A549 (cell line): ENCODE results near the gene LIMD2.

ENCODE experiments used
- MAZ ChIP-seq: fragments of 150-350 bp; IDR thresholded peaks from 2 replicates; pipeline ENCODE4 v1.6.1; 2014; ENCODE audit warnings: antibody characterized with exemption, low read depth, low read length, borderline replicate concordance
- PHF8 ChIP-seq: fragments of 200-600 bp; sonication (generic); IDR thresholded peaks from 2 replicates; pipeline ENCODE4 v1.6.1; 2016; ENCODE audit warnings: low read depth, mild to moderate bottlenecking, antibody characterized with exemption, moderate library complexity, borderline replicate concordance
- SMC3 ChIP-seq: fragments of >200 bp; sonication (Bioruptor Twin); formaldehyde crosslinking; IDR thresholded peaks from 3 replicates; pipeline ENCODE4 v1.6.1; 2018; ENCODE audit warnings: inconsistent platforms
- TF ChIP-seq, protein P1 (sequence below): fragments of >200 bp; sonication (Bioruptor Twin); formaldehyde crosslinking; IDR thresholded peaks from 3 replicates; pipeline ENCODE4 v1.5.1; 2016

GRCh38 chr17:63681530-63681929 lies 18.4 kb downstream of the LIMD2 start:
- TF ChIP-seq PHF8 (no peak), SMC3 (no peak), MAZ (no peak)
- TF ChIP-seq, protein P1, sequence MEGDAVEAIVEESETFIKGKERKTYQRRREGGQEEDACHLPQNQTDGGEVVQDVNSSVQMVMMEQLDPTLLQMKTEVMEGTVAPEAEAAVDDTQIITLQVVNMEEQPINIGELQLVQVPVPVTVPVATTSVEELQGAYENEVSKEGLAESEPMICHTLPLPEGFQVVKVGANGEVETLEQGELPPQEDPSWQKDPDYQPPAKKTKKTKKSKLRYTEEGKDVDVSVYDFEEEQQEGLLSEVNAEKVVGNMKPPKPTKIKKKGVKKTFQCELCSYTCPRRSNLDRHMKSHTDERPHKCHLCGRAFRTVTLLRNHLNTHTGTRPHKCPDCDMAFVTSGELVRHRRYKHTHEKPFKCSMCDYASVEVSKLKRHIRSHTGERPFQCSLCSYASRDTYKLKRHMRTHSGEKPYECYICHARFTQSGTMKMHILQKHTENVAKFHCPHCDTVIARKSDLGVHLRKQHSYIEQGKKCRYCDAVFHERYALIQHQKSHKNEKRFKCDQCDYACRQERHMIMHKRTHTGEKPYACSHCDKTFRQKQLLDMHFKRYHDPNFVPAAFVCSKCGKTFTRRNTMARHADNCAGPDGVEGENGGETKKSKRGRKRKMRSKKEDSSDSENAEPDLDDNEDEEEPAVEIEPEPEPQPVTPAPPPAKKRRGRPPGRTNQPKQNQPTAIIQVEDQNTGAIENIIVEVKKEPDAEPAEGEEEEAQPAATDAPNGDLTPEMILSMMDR = no peak
